Measurements from ENCODE around the gene ZFAND3.
"Not testable (repeated sequence)": the region's sequence is repeated elsewhere in the genome, so short reads cannot be mapped to it uniquely, and the experiment has no call there.

DNA sequence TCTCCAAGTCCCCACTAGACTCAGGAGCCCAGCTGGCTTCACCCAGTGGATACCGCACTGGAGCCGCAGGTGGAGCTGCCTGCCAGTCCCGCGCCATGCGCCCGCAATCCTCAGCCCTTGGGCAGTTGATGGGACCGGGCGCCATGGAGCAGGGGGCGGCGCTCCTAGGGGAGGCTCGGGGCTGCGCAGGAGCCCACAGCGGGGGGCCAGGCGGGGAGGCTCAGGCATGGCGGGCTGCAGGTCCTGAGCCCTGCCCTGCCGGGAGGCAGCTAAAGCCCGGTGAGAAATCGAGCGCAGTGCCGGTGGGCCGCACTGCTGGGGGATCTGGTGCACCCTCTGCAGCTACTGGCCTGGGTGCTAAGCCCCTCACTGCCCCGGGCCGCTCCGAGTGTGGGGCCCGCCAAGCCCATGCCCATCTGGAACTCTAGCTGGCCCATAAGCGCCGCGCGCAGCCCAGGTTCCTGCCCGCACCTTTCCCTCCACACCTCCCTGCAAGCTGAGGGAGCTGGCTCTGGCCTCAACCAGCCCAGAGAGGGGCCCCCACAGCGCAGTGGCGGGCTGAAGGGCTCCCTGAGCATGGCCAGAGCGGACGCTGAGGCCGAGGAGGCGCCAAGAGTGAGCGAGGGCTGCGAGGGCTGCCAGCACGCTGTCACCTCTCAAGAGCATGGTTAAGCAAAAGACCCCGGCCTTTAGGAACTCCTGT, 304.8 kb downstream of the ZFAND3 start:
- TF ChIP-seq POLR2A (IDR thresholded peaks at IDR 0.05; ENCODE audit: low read length); GATA1 (IDR thresholded peaks at IDR 0.05; ENCODE audit: low read depth, low read length): not testable (repeated sequence)

Measured in erythroblast (primary cell).